HEK293 (cell line): ENCODE data around the gene GAS2L2.

Source experiments
- KLF7 ChIP-seq: fragments of 450-650 bp; formaldehyde crosslinking; IDR thresholded peaks from 2 replicates; pipeline ENCODE4 v1.5.1; 2016; ENCODE audit warnings: missing biosample characterization, missing genetic modification characterization, borderline replicate concordance
- ZNF24 ChIP-seq: fragments of 450-650 bp; formaldehyde crosslinking; IDR thresholded peaks from 2 replicates; pipeline ENCODE4 v1.5.1; 2016; ENCODE audit warnings: missing biosample characterization, missing genetic modification characterization
- ZNF354C ChIP-seq: fragments of 450-650 bp; formaldehyde crosslinking; IDR thresholded peaks from 2 replicates; pipeline ENCODE4 v1.5.1; 2016; ENCODE audit warnings: missing biosample characterization, missing genetic modification characterization, low read depth, borderline replicate concordance
- ZNF704 ChIP-seq: fragments of 450-650 bp; formaldehyde crosslinking; IDR thresholded peaks from 2 replicates; pipeline ENCODE4 v1.5.1; 2016; ENCODE audit warnings: missing biosample characterization, missing genetic modification characterization
- TF ChIP-seq, protein P1 (sequence below): IDR thresholded peaks from 2 replicates; pipeline ENCODE4 v1.6.1; 2011; ENCODE audit warnings: mild to moderate bottlenecking, low read depth, low read length, borderline replicate concordance
- TF ChIP-seq, protein P2 (sequence below): fragments of 450-650 bp; formaldehyde crosslinking; IDR thresholded peaks from 2 replicates; pipeline ENCODE4 v1.5.1; 2016; ENCODE audit warnings: missing biosample characterization, missing genetic modification characterization

DNA sequence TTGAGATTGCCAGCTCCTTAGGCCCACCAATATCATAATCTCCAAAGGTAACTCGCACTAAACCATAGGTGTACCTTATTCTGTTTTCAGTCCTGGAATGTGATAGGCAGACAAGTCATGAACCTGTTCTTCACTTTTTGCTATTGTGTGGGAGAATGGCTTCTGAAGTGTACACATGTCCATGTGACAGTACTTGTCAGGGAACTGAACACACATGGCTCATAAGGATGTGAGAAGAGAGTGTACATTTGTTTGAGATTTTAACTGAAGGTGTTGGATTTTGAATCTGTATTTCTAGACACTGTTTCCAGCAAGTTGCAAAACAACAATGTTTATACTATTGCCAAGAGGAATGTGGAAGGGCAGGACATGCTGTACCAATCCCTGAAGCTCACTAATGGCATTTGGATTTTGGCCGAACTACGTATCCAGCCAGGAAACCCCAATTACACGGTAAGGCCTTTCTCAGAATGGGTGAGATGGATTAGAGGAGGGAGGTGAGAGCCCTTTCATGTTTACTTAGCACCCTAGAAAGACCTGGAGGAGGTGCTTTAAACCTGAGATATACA, 36.1 kb downstream of the GAS2L2 start:
- TF ChIP-seq ZNF704 (tag by site-specific recombination), result no peak
- TF ChIP-seq ZNF354C (tag by site-specific recombination), result no peak
- TF ChIP-seq, protein P1, sequence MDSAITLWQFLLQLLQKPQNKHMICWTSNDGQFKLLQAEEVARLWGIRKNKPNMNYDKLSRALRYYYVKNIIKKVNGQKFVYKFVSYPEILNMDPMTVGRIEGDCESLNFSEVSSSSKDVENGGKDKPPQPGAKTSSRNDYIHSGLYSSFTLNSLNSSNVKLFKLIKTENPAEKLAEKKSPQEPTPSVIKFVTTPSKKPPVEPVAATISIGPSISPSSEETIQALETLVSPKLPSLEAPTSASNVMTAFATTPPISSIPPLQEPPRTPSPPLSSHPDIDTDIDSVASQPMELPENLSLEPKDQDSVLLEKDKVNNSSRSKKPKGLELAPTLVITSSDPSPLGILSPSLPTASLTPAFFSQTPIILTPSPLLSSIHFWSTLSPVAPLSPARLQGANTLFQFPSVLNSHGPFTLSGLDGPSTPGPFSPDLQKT, result no peak
- TF ChIP-seq, protein P2, sequence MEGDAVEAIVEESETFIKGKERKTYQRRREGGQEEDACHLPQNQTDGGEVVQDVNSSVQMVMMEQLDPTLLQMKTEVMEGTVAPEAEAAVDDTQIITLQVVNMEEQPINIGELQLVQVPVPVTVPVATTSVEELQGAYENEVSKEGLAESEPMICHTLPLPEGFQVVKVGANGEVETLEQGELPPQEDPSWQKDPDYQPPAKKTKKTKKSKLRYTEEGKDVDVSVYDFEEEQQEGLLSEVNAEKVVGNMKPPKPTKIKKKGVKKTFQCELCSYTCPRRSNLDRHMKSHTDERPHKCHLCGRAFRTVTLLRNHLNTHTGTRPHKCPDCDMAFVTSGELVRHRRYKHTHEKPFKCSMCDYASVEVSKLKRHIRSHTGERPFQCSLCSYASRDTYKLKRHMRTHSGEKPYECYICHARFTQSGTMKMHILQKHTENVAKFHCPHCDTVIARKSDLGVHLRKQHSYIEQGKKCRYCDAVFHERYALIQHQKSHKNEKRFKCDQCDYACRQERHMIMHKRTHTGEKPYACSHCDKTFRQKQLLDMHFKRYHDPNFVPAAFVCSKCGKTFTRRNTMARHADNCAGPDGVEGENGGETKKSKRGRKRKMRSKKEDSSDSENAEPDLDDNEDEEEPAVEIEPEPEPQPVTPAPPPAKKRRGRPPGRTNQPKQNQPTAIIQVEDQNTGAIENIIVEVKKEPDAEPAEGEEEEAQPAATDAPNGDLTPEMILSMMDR, result no peak
- no peak for TF ChIP-seq ZNF24
- no peak for TF ChIP-seq KLF7 (tag by site-specific recombination)
